NCI-H187 (cell line): Measurements from ENCODE around the gene CASZ1.
A peak's percentile ranks its signal among the peaks of the same experiment; 100 is the strongest.

Experiments used
- DNase-seq, 2 experiments: peaks; one replicate each; lab custom pipeline; 2025; lab: John Stamatoyannopoulos, UW

CASZ1 gene

DNA sequence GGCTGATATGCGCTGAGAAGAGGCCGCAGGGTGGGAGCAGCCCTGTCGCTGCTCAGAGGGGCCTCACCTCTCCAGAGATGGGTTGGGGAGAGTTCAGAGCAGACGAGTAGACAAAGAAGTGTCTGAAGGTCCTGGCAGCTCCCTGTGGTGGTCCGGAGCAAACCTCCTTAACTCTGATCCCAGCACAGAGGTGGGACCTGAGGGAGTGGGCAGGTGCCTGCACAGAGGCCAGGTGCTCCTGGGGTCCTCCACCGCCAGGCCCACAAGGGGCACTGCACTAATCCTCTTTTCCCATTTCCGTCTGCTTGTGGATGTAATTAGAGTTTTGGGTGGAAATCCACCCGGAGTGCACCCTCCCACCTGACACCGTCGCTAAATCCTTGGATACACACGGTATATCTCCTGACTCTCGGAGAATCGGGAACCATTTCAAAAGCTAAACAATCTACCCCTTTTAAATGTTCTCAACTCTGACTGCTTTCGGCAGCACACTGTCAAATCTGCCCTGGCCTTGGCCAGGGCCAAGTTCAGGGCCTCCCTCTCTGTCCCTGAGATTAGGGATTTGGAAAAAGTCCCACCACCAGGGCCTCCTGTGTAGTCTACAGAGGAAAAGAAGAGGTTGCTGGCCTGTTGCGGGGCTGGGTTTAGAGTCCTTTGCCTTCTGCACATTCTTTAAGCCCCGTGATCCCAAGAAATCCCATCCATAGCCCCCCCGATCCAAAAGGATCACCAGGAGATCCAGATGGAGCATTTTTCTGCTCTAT lies 22.4 kb downstream of the CASZ1 start:
- no peak for DNase-seq

GRCh38 chr1:10773376-10773775 lies 23.1 kb downstream of the CASZ1 start:
- no peak for DNase-seq

- DNase-seq: no peak
These were observed 23.7 kb downstream of the CASZ1 start for GRCh38 chr1:10772711-10773110.

GRCh38 chr1:10771789-10772188 lies 24.7 kb downstream of the CASZ1 start:
- DNase-seq: peak; percentile 13 to 66

- DNase-seq: no peak
These were observed 27.9 kb downstream of the CASZ1 start for GRCh38 chr1:10768552-10768951.

- no peak for DNase-seq
These were observed 29.2 kb downstream of the CASZ1 start for GRCh38 chr1:10767282-10767681.

DNA sequence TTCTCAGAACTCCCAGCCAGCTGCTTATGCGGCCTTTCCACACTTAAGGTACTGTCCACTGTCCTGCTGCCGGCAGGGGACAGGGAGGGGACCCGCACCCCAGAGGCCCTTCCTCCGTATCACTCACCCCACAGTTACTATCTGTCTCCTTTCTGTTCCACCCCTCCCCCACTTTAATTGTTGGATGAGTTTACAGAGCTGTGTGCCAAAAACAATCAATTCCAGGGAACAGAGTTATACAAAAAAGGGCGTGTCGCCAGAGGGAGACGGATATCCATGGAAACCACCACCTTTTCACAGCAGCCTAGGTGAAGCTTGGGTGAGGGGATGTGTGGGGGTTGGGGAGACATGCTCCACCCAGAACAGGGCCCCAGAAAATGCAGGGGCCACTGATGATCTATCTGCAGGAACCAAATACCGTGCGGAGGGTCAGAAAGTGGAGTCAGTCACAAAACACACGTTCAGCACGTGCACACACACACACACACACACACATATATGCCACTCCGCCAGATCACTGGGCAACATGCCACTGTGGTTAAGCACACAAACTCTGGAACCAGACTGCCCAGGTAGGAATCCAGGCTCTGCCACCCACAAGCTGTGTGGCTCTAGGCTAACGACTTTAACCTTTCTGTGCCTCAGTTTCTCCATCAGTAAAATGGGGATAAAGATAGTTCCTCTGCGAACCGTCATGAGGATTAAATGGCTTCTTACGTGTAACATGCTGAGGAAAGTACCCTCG lies 30.5 kb downstream of the CASZ1 start:
- DNase-seq: no peak

GRCh38 chr1:10765304-10765703 lies 31.1 kb downstream of the CASZ1 start:
- DNase-seq: no peak

- DNase-seq: no peak
These were observed 32.1 kb downstream of the CASZ1 start for GRCh38 chr1:10764296-10764798.

- no peak for DNase-seq
These were observed 33.6 kb downstream of the CASZ1 start for GRCh38 chr1:10762875-10763274.

DNA sequence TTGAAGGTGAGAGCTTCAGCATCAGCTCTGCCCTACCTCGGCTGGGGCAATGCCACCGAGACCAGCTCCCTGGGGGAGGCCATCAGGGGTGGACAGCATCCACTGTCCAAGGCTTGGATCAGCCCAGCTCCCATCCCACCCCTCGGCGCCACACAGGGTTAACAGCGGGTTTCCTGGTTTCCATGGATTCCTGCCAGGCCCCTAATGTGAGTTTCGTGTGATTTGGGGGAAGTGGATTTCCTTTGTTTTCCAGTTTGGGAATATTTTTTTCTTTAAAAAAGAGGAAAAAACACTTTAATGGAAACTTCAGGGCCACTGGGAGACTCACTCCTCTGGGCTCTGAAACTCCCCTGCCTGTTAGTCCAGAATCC lies 34.3 kb downstream of the CASZ1 start:
- no peak for DNase-seq

DNA sequence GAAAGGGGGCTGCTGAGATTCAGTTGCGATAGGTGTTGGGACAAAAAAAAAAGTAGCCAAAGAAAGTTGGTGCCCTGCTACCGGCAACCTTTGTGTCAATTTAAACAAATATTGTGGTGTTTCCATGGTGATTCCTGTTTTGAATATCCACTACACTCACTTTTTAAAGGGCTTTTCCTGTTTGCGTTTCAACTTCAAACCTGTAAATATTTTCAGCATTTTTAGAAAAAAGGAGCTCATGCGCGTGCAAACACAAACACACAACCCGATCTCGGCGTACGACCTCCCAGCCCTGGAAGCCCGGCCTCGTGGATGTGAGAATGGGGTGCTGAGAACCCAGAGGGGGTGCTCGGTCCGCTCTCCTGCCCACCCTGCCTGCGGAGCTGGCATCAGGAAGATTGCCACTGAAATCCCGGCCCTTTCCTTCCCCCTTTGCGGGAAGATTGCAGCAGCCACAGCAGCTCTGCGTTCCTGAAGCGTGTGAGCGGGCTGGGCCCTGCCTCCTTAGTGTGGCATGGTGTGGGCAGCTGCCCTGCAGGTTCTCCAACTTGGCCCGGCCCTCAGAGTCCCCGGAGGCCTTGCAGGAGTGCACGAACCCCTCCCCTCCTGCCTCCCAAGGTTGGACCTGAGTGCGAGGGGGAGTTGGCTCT lies 34.8 kb downstream of the CASZ1 start:
- DNase-seq: no peak

GRCh38 chr1:10760566-10761502 lies 35.6 kb downstream of the CASZ1 start:
- no peak for DNase-seq

DNA sequence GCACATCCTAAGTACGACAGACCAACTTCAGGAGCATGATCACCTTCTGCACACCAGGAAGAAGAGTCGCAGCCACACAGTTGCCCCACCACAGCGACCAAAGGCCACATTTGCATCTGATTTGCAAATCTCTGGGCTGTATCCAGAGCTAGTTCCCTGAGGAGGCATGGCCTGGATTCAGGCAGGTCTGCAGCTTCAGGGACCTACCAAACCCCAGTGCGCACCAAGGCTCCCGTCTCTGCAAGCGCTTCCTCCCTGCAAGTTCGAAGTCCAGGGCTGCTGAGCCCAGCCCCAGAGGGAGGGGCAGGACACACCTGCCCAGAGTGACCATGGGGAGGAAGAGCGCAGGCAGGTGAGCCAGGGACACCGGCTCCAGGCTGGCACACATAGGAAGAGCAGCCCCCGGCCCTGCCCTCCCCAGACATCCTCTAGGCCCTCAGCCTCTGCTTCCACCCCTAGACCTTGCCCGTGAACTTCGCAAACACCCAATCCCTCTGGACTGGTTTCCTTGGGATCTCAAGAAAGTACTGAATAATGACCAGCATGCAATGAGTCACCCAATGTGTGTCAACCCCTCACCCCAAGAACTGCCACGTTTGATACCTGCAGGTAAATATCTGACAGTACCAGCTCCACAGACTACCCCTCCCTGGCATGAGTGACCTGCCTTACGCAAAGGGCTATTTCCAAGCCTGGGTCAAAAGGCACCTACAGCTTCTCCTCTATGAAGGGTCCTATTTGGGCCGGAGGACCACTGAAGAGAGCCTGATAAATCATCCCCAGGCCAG lies 36.8 kb downstream of the CASZ1 start:
- no peak for DNase-seq

DNA sequence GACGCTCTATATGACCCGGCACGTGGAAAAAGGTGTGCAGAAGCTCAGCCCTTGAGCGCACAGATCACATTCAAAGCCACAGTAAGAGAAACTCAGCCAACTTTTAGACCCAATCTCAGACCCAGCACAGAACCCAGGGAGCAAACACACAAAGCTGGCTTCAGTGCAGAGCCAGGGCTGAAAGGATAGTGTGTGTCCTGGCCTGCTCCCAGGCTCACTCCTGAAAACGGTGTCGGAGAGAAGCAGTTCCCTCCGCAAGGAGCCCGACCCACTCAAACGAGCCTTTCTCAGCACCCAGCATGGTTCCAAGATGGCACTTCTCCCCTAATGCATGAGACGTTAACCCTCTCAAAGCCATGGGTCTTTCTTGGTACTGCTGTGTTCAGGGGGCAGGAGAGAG lies 39.6 kb downstream of the CASZ1 start:
- no peak for DNase-seq

DNA sequence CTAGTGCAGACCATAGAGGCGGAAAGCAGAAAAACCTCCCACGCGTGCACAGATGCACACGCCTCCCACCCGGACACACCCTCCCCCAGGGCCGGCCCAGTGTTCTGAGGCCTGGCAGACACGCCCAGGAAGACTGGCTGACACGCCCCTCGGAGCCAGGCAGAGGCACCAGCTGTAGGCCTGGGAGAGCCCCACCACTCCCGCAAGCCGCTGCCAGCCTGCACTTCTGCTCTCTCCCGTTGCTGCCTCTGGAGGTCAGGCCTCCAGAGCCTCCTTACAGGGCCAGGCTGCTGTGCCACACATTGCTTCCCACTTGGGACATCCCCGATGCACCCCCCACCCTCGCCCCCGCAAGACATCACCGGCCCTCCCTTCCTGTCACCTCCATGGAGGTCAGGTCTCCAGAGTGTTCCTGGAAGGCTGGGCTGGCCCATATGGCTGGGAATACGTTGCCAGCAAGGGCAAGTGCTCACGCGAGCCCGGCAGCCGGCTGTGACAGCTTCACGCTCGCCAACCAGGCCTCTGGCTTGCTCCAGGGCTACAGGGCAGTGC lies 40.4 kb downstream of the CASZ1 start:
- DNase-seq: peak in 1 of 2 experiments; percentile 64

DNA sequence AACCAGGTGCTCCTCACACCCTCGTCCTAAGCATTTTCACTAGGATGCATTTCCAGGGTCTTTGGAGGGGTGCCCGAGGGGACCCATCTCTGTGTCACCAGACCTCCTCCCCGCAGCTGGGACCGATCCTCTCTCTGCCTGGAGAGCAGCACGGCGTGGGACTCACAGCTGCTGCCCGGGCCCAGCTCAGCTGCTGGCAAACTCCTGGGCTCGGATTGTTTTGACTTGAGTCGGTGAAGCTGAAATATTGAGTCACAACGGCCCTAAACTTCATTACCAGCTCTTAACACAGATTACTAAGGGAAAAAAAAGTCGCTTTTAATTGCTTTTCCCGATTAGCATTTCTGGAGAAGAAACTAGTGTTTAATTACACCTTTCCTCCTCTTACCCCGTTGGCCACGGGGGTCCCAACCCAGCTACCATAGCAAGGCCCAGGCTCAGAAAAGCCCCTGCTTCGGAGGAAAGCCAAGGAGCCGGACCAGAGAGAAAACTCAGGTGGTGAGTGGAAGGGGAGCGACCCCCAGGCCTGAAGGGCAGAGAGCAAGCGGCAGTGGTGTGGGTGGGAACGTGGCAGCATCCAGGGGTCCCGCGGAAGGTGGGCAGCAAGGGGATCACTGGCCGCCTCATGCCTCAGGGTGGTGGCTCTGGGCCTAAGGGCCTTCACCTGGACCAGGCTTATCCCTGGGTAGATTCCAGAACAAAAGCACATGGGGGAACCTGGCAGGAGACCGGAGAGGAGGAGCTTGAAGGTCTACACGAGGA lies 41.7 kb downstream of the CASZ1 start:
- DNase-seq: no peak

DNA sequence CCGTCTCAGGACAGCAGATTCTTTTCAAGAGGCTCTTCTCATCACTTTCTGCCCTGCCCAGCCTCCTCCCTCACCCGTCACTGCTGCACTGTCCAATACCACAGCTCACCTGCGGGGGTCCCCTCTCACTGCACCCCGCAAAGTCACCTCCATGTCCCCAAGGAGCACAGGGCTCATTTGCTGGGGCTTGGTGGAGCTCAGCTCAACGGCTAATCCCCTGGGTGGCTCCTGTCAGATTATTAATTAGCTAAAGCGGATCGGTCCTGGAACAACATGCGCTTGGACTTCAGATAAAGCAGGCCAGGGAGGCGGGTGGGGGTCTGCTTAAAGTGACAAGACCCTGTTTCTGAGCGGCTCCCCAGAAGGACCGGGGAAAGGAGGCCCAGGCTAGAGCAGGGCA lies 43.1 kb downstream of the CASZ1 start:
- no peak for DNase-seq

- DNase-seq: no peak
These were observed 44.8 kb downstream of the CASZ1 start for GRCh38 chr1:10751561-10752085.

GRCh38 chr1:10751160-10751559 lies 45.3 kb downstream of the CASZ1 start:
- no peak for DNase-seq
